Glomerular endothelial cell (primary cell): ENCODE results near the gene ARID3B. TPM values are rescaled to one million over a fixed set of nuclear protein-coding genes. Genes with fewer than 3 reads are reported as not detected.
"Not testable (repeated sequence)": the region's sequence is repeated elsewhere in the genome, so short reads cannot be mapped to it uniquely, and the experiment has no call there.

Experiments used
- DNase-seq: peaks from one replicate; pipeline ENCODE4 v3.0.0-alpha.2; 2011; ENCODE audit warnings: low read depth, low spot score; ENCODE audit errors: extremely low read depth
- total RNA-seq: library from RNA; depleted of rRNA; stranded (reverse); fragments of >200 nt; gene quantifications from 2 replicates; pipeline ENCODE4 v1.2.3, GENCODE V29; 2015

The ARID3B gene
- total RNA-seq, result 3.4 and 7.6 TPM in 2 replicates

- DNase-seq, result no peak
Measured at GRCh38 chr15:74540761-74541493, at the start of gene ARID3B. TSS of gene ARID3B (plus strand) at chr15:74541220. CDS start at chr15:74543937, 2,717 bp downstream.

- no peak for DNase-seq
Measured at GRCh38 chr15:74496648-74497047, 44.4 kb upstream of the ARID3B start.

GRCh38 chr15:74497584-74497983, 43.4 kb upstream of the ARID3B start:
- no peak for DNase-seq

- no peak for DNase-seq
Measured at GRCh38 chr15:74499366-74499765, 41.7 kb upstream of the ARID3B start.

GRCh38 chr15:74500401-74500800, 40.6 kb upstream of the ARID3B start:
- no peak for DNase-seq

- DNase-seq, result no peak
Measured at GRCh38 chr15:74502301-74502700, 38.7 kb upstream of the ARID3B start.

- no peak for DNase-seq
Measured at GRCh38 chr15:74504418-74504817, 36.6 kb upstream of the ARID3B start.

GRCh38 chr15:74504836-74505235, 36.2 kb upstream of the ARID3B start:
- DNase-seq, result no peak

GRCh38 chr15:74505837-74506514, 35.0 kb upstream of the ARID3B start:
- DNase-seq, result no peak

GRCh38 chr15:74506515-74506840, 34.5 kb upstream of the ARID3B start:
- no peak for DNase-seq

GRCh38 chr15:74511583-74511982, 29.4 kb upstream of the ARID3B start:
- DNase-seq, result no peak

- not testable (repeated sequence) for DNase-seq
Measured at GRCh38 chr15:74514059-74514458, 27.0 kb upstream of the ARID3B start.

- DNase-seq, result no peak
Measured at GRCh38 chr15:74517096-74517495, 23.9 kb upstream of the ARID3B start.

GRCh38 chr15:74519311-74519710, 21.7 kb upstream of the ARID3B start:
- no peak for DNase-seq

- no peak for DNase-seq
Measured at GRCh38 chr15:74520407-74520806, 20.6 kb upstream of the ARID3B start.

GRCh38 chr15:74523982-74524381, 17.0 kb upstream of the ARID3B start:
- DNase-seq, result no peak

GRCh38 chr15:74525309-74525708, 15.7 kb upstream of the ARID3B start:
- DNase-seq, result no peak

GRCh38 chr15:74525945-74526344, 15.1 kb upstream of the ARID3B start:
- no peak for DNase-seq

- no peak for DNase-seq
Measured at GRCh38 chr15:74528876-74529275, 12.1 kb upstream of the ARID3B start.

GRCh38 chr15:74529921-74530320, 11.1 kb upstream of the ARID3B start:
- no peak for DNase-seq

- no peak for DNase-seq
Measured at GRCh38 chr15:74530771-74531143, 10.3 kb upstream of the ARID3B start.

GRCh38 chr15:74531144-74531811, 9.7 kb upstream of the ARID3B start:
- DNase-seq, result no peak
